Astrocyte of the spinal cord (primary cell): ENCODE measurements around the gene EAPP.
"Not testable (repeated sequence)": the region's sequence is repeated elsewhere in the genome, so short reads cannot be mapped to it uniquely, and the experiment has no call there.

ENCODE experiments used
- DNase-seq: peaks from one replicate; pipeline ENCODE4 v3.0.0; 2011; ENCODE audit warnings: low read depth, low spot score
- H3K4me3 ChIP-seq: 2 replicates; pipeline ENCODE4 v1.5.1; 2011; ENCODE audit warnings: low read depth, mild to moderate bottlenecking, low read length, moderate library complexity
- in situ Hi-C: cut with HindIII; loops from 2 replicates; pipeline ENCODE4 v1.10.0; 2017; ENCODE audit warnings: low sequenced_read_pairs
- TF ChIP-seq, protein P1 (sequence below): IDR thresholded peaks from 2 replicates; pipeline ENCODE4 v1.5.1; 2012; ENCODE audit warnings: low read depth, mild to moderate bottlenecking, low read length, inconsistent platforms

Gene EAPP

DNA sequence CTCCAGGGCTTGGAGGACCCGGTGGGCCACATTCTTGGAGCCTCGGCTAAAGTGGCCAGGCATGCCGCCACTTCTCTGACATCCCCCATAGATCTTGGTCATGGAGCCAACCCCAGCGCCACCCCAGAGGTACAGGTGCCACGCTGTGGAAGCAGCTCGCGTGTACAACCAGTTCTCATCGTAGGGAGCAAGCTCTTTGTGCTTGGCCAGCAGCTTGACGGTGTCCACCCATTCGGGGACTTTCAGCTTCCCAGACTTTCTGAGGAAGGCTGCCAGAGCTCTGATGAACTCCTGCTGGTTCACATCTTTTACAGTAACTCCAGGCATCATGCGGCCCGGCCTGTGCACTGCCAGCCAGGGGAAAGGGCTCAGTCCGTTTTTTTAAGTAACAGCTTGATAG lies 29.3 kb upstream of the EAPP start:
- TF ChIP-seq, protein P1, sequence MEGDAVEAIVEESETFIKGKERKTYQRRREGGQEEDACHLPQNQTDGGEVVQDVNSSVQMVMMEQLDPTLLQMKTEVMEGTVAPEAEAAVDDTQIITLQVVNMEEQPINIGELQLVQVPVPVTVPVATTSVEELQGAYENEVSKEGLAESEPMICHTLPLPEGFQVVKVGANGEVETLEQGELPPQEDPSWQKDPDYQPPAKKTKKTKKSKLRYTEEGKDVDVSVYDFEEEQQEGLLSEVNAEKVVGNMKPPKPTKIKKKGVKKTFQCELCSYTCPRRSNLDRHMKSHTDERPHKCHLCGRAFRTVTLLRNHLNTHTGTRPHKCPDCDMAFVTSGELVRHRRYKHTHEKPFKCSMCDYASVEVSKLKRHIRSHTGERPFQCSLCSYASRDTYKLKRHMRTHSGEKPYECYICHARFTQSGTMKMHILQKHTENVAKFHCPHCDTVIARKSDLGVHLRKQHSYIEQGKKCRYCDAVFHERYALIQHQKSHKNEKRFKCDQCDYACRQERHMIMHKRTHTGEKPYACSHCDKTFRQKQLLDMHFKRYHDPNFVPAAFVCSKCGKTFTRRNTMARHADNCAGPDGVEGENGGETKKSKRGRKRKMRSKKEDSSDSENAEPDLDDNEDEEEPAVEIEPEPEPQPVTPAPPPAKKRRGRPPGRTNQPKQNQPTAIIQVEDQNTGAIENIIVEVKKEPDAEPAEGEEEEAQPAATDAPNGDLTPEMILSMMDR: no peak
- H3K4me3 ChIP-seq: no peak overlapping the region
- DNase-seq: no peak
- in situ Hi-C loops: no loop called here

DNA sequence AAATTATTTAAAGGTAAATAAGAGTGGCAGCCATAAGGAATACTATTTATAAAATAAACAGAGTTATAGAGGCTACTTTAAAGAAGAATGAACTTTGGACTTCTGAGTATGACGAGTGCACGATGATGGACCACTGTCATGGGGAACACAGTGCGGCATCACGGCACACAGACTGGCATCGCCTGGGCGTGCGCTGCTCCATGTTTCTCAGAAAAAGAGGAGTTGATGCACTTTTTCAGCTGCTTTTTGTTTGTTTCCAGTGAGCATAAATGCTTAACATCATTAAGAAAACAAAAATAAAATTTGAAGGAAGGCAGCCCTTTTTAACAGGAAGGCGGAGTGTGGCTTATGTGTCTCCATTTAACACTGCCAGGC lies 23.3 kb upstream of the EAPP start:
- in situ Hi-C loops: no loop called here
- H3K4me3 ChIP-seq: no peak overlapping the region
- TF ChIP-seq, protein P1: no peak
- DNase-seq: no peak

- in situ Hi-C loops, H3K4me3 ChIP-seq, DNase-seq: not testable (repeated sequence)
Measured at GRCh38 chr14:34562037-34562775, 22.7 kb upstream of the EAPP start.

- in situ Hi-C loops: not testable (repeated sequence)
Measured at GRCh38 chr14:34556498-34556829, 17.0 kb upstream of the EAPP start.

DNA sequence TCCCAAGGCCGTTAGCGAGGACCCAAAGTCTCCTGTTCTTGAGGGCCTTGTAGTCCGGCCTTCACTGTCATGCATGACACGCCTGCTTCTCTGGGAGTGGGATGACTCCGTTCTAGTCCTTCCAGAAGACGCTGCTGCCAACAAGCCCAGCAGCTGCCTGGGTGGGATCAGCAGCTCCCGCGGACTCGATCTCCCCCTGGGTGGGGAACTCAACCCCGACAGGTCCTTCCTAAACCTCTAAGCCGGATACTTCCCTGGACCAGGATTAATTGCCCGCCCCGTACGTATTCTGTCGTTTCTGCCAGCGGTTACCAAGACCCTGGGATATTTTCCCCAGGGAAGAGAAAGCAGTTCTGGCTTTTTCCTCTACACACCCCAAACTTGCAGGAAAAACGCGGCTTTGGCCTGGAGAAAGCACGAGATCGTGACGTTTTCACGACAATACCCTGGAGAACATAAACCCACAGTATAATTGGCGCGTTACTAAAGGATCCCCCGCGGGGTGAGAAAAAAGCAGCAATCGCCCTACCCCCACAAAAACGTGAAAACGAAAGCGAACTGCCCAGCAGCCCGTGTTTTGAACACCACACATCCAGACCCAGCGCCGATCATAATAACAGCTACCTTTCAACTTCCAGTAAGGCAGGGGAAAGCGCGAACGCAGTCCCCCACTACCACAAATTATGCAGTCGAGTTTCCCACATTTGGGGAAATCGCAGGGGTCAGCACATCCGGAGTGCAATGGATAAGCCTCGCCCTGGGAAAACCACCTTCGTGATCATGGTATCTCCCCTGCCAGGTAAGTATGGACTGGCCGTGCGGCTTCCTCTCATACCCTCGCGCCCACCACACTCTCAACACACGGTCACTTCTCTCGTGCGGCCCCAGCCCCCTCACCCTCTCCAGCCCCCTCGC lies 16.3 kb upstream of the EAPP start:
- H3K4me3 ChIP-seq, DNase-seq, in situ Hi-C loops: not testable (repeated sequence)

More at GRCh38 chr14:34556498-34556829, 17.0 kb upstream of the EAPP start:
- H3K4me3 ChIP-seq, DNase-seq: not testable (repeated sequence)

DNA sequence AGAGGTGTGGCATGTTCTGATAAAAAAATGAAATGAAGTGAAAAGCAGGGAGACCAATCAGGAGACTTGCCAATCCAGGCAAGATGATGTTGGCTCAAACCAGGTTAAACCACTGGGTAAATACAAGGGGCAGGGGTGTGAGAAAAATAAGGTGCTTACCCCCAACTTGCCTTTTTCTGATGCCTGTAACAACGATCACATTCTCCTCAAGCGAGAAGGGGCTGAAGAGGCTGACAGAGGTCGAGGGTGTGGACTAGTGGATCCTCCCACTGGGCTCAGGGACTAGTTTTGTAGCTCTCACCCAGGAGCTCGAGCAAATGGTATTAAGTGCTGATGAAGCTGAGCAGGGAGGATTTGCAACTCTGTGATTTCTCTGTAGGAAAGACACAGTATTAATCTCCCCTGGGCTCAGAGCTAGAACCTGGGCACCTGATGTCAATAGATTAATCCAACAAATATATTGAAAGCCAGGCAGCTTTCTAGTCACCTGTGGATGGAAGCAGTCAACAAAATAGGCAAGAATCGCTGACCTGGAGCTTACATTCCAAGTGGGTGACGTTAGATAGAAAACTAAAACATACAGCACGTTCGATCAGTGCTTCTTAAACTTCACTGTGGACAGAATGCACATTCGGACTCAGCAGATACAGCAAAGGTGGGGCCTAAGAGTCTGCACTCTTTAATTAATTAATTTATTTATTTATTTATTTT lies 15.2 kb upstream of the EAPP start:
- in situ Hi-C loops: no loop called here
- no peak for DNase-seq
- no peak overlapping the region for H3K4me3 ChIP-seq
- TF ChIP-seq, protein P1: no peak

DNA sequence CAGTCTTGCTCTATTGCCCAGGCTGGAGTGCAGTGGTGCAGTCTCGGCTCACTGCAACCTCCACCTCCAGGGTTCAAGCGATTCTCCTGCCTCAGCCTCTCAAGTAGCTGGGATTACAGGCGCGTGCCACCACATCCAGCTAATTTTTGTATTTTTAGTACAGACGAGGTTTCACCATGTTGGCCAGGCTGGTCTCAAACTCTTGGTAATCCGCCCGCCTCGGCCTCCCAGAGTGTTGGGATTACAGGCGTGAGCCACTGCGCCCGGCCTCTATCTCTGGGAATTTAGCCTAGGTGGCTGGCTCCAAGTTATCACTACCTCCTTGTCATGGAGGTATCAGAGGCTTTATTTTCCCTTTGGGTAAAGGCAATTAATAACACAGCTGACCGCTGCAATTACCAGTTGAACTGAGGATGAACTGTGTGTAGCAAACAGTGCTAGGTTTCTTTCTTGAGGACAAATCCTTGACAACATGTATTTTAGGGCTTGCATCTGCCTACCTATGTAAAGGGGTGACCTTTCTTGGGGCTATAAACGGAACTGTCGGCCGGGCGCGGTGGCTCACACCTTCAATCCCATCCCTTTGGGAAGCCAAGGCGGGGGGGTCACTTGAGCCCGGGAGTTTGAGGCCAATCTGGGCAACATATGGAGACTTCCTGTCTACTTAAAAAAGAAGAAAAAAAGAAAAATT lies 9.9 kb upstream of the EAPP start:
- DNase-seq, H3K4me3 ChIP-seq, in situ Hi-C loops: not testable (repeated sequence)

GRCh38 chr14:34548472-34548981 lies 9.0 kb upstream of the EAPP start:
- TF ChIP-seq, protein P1: no peak
- no peak overlapping the region for H3K4me3 ChIP-seq
- in situ Hi-C loops: no loop called here
- no peak for DNase-seq

DNA sequence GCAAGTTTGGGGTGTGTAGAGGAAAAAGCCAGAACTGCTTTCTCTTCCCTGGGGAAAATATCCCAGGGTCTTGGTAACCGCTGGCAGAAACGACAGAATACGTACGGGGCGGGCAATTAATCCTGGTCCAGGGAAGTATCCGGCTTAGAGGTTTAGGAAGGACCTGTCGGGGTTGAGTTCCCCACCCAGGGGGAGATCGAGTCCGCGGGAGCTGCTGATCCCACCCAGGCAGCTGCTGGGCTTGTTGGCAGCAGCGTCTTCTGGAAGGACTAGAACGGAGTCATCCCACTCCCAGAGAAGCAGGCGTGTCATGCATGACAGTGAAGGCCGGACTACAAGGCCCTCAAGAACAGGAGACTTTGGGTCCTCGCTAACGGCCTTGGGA lies 7.6 kb upstream of the EAPP start:
- in situ Hi-C loops, DNase-seq, H3K4me3 ChIP-seq: not testable (repeated sequence)

DNA sequence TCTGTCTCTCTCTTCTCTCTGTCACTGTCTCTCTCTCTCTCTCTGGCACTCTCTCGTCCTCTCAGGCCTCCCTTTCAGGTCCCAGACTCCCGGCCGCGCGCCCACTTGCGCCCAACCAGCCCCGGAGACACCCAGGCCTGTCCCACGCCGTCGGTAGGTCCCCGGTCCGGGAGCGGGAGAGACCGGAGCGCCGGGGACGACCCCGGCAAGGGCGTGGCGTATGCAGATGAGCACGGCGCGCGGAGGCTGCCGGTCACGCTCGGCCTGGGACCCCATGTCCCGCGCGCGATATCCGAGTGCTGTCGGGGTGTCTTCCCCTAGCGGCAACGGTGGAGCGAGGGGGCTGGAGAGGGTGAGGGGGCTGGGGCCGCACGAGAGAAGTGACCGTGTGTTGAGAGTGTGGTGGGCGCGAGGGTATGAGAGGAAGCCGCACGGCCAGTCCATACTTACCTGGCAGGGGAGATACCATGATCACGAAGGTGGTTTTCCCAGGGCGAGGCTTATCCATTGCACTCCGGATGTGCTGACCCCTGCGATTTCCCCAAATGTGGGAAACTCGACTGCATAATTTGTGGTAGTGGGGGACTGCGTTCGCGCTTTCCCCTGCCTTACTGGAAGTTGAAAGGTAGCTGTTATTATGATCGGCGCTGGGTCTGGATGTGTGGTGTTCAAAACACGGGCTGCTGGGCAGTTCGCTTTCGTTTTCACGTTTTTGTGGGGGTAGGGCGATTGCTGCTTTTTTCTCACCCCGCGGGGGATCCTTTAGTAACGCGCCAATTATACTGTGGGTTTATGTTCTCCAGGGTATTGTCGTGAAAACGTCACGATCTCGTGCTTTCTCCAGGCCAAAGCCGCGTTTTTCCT lies 7.0 kb upstream of the EAPP start:
- DNase-seq, in situ Hi-C loops, H3K4me3 ChIP-seq: not testable (repeated sequence)
